Measurements from ENCODE around the gene AUTS2.

GRCh38 chr7:69691734-69692133, 93.5 kb downstream of the AUTS2 start:
- TF ChIP-seq GATA2 (IDR thresholded peaks at IDR 0.05; ENCODE audit: low read depth, low read length), result no peak
- TF ChIP-seq GATA3 (IDR thresholded peaks at IDR 0.05; ENCODE audit: low read depth, low read length), result no peak
